Epithelial cell of proximal tubule (primary cell): ENCODE data around the gene HIP1R. TPM values are rescaled to one million over a fixed set of nuclear protein-coding genes. Genes with fewer than 3 reads are reported as not detected.
"Not testable (repeated sequence)": the region's sequence is repeated elsewhere in the genome, so short reads cannot be mapped to it uniquely, and the experiment has no call there.

ENCODE experiments used
- DNase-seq: peaks from one replicate; pipeline ENCODE4 v3.0.0-alpha.2; 2011; ENCODE audit warnings: low read depth
- H3K4me3 ChIP-seq: 2 replicates; pipeline ENCODE4 v1.5.1; 2011; ENCODE audit warnings: low read depth, mild to moderate bottlenecking, low read length
- CTCF ChIP-seq: conservative IDR thresholded peaks from 2 replicates; pipeline ENCODE4 v1.5.1; 2012; ENCODE audit warnings: low read depth, mild to moderate bottlenecking, low read length
- total RNA-seq: library from RNA; depleted of rRNA; stranded (reverse); fragments of >200 nt; gene quantifications from 2 replicates; pipeline ENCODE4 v1.2.3, GENCODE V29; 2015

HIP1R gene
- total RNA-seq, 1 donor from 2014 or later: 91.0 TPM

- peak overlapping the region; percentile 31 for H3K4me3 ChIP-seq
- TF ChIP-seq CTCF: no peak
- DNase-seq: peak; percentile 98
Observed at GRCh38 chr12:122888232-122888752, 53.0 kb downstream of the HIP1R start.

DNA sequence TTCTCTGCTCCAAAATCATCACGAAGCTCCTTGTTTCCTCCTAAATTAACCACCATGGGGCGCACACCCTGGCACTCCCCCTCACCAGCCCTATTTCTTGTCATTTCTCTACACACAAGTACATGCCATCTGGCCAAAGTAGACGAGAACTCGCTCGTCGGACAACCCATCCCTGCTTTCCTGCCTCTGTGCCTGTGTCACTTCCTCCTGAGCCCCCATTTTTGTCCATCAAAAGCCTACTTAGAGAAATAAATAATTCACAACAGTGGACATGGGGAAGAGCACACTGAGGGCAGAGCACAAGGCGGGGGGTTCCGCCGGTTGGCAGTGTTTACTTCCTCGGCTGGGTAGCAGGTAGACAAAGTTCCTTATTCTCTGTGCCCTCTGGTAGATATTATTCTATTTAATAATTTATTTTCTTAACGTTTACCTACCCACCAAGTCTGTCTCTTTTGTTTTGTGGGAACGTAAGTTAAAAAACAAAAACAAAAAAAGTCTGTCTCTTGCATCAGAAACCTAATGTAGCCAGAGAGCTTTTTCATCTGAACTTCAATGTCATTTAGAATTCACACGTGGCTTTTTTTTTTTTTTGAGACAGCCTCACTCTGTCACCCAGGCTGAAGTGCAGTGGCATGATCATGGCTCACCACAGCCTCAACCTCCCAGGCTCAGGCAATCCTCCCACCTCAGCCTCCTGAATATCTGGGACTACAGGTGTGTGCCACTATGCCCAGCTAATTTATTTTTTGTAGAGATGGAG is 54.7 kb downstream of the HIP1R start:
- DNase-seq: no peak
- TF ChIP-seq CTCF: no peak
- H3K4me3 ChIP-seq: no peak overlapping the region

DNA sequence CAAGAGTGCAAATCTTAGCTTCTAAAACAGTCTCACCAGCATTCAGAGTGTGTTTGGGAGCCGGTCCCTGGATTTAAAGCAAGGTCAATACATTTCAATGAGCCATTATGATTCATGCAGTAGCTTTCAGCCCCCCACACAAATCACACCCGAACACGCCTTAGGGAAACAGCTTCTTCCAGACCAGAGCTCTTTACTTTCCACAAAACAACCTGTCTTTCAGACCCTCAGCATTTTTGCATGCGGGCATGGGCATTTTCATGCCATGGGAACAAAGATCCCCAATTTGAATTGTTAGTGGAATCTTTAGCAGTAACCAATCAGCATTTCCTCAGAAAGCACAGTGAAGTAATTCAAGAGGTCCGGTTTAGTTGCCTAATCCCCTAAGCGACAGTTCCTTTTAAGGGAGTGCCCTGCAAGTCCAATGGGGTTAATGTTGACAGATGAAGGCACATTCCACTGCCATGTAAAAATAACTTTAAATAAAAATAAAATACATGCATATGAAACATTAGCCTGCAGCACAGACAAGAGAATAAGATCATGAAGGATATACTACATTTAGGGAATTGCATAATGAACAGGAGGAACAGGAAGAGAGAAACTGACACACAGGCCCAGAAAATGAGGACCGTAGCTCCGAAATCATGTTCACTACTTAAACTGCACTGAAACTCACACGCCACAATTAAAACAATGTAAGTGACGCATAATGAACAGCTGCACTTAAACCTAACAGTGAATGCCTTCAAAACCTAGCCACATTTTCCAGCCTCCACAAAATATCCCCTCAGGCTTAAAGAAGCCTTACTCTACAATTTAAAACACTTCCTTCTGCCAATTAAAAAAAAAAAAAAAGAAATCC is 56.6 kb downstream of the HIP1R start:
- DNase-seq: no peak
- TF ChIP-seq CTCF: no peak
- peak overlapping the region; percentile 2 for H3K4me3 ChIP-seq

DNA sequence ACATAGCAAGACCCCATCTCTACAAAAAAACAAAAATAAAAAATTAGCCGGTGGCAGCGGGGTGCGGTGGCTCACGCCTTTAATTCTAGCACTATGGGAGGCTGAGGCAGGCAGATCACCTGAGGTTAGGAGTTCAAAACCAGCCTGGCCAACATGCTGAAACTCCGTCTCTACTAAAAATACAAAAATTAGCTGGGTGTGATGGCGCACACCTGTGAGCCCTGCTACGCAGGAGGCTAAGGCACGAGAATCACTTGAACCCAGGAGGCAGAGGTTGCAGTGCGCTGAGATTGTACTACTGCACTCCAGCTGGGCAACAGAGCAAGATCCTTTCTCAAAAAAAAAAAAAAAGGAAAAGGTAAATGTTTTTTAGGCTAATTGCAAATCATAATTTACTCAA is 57.5 kb downstream of the HIP1R start:
- H3K4me3 ChIP-seq, DNase-seq: not testable (repeated sequence)

DNA sequence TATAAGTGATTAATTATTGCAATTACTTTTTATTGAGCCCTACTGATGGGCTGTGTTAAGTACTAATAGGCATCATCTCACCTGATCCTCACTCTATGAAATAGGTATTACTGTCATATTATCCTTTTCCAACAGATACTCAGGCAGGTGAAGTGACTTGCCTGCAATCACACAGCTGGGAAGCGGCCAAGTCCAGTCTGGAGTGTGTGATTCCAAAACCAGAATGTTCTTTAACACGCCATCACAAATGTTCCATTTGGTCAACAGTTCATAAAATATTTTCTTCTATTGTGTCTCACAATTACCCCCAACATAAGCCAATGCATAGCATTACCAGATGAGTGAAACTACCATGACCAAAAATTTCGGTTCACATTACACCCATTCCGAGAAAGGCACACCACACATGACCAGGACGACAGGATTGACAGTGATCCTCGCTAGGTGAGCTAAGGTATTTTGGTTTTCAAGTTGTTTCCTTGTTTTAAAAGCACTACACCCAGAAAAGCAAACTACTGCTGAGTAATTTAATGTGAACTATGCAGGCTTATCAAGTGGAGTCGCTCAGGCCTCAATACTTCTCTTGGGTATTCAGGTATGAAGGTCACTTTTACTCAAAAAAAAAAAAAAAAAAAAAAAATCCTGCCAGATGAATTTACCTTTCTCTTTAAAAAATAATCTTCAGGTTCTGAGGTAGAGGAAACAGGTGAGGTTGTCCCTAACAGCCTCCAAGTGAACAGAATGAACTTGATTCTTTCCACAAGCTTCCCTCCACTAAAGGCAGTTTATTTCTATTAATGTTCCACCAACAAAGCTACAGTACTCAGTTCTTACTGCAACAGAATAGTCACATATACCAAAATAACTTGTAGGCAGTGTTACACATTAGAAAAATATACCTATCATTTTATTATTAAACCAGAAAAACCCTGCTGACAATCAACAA is 58.2 kb downstream of the HIP1R start:
- H3K4me3 ChIP-seq: peak overlapping the region; percentile 95
- no peak for DNase-seq
- no peak for TF ChIP-seq CTCF

DNA sequence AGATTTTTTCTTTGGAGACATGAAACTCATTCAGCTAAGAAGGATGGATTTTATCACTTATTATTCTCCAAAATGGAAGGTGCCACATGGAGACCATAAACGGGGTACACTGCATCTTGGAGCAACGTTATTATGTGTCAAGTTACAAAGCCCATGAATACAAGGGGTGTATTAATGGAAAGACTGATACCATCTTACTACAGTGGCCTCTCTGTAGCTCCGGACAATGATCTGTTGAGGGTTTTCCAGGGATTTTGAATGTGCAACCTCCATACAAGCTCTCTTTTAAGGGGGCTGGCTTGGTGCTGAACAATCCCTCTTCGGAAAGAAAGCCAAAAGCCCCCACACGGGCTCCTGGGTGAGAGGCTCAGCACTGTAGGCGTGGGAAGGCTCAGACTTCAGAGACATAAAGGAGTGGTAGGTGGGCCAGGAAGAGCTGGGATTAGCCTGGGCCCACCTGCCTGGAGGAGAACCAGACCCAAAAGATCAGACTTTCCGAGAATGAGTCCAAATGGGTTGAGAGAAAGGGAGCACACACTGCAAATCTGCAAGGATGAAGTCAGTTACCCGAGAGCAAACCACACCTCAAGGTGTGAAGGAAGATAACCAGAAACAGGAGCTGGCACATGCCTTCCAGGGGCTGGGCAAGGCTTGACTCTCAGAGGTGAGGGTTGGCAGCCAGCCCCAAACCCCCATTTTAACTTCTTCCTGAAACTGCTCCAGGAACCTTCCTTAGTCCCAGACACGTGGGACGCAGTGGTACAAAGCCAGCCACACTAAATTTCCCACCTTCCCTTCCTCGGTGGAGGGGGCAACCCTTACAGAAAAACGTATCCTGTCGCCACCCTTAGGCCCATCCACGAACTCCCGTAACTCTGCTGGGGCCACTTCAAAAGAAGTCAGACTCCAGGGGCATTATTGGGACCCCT is 59.2 kb downstream of the HIP1R start:
- peak overlapping the region; percentile 95 for H3K4me3 ChIP-seq
- TF ChIP-seq CTCF: no peak
- DNase-seq: no peak
